Uterus (tissue), 2 donors: ENCODE results near the gene NAXE.

Experiments used
- CTCF ChIP-seq, 4 experiments: fragments of 200-600 bp in 2 of 4; fragments of 450-650 bp in 2 of 4; sonication (generic) in 2 of 4; IDR thresholded peaks; one replicate each; pipeline ENCODE4 v1.5.1; 2016 to 2019; ENCODE audit warnings: antibody characterized with exemption in 4 of 4, mild to moderate bottlenecking in 2 of 4, moderate library complexity in 1 of 4
- POLR2A ChIP-seq, 2 donors: fragments of 450-650 bp; IDR thresholded peaks; one replicate each; pipeline ENCODE4 v1.6.1; 2016; ENCODE audit warnings: antibody characterized with exemption in 2 of 2, mild to moderate bottlenecking in 1 of 2, moderate library complexity in 1 of 2

GRCh38 chr1:156624814-156625435 is 33.3 kb downstream of the NAXE start:
- TF ChIP-seq CTCF (IDR thresholded peaks at IDR 0.05): no peak
- no peak for TF ChIP-seq POLR2A (IDR thresholded peaks at IDR 0.05)
